ENCODE results near the gene PDE11A. TPM values are rescaled to one million over a fixed set of nuclear protein-coding genes. Genes with fewer than 3 reads are reported as not detected.

Gene PDE11A
- total RNA-seq, 4 donors from 2014 or later: 0.37 to 1.2 (median 1.1) TPM; not detected in 1

DNA sequence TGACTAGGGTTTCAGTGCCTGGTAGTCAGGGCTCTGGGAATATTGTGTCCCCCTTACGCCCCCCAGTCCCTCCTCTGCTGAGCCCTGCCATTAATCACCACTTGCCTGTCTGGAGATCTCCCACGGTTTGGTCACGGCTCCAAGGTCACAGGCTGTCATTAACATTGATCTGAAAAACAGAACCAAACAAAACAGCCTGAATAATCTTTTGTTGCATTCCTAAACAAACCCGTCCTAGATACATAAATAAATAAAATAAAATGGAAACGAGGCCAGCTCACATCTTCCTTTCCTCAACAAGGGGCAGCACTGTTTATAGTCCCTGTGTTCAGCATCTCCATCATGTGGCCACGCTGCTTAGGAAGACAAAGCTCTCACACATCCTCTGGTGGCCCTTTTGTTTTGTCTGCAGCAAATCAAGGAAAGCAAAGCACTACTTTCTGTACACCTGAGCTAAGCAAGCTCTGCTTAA is 397.2 kb downstream of the PDE11A start:
- Histone ChIP-seq H3K27me3 (no peaks in the 10 kb centered on the region), H3K4me1 (peaks cover 6 to 22% (median 13%) of the 10 kb centered on the region in 4 donors), H3K36me3 (no peaks in the 10 kb centered on the region), H3K27ac (no peak overlapping the region), H3K4me3 (no peak overlapping the region), H3K9me3 (no peaks in the 10 kb centered on the region)
- TF ChIP-seq POLR2AphosphoS5 (IDR thresholded peaks at IDR 0.05): no peak
- TF ChIP-seq EP300 (IDR thresholded peaks at IDR 0.05; ENCODE audit: low read depth): no peak
- no peak for TF ChIP-seq POLR2A (IDR thresholded peaks at IDR 0.05)
- no peak for TF ChIP-seq CTCF (IDR thresholded peaks at IDR 0.05)
- DNase-seq: no peak
- WGBS, 2 donors (ENCODE audit: low coverage in 1 of 2): 55 to 67% methylated on average over 2 to 6 of the region's 6 CpGs
- in situ Hi-C loops (cut with MboI; ENCODE audit: low pct_ligation_motif_present in 1 of 4, low pct_unique_long_range_greater_than_20kb in 1 of 4, low sequenced_read_pairs in 3 of 4): no loop called here
- intact Hi-C loops (cut with DNase I; ENCODE audit: low total_unique reads): no loop called here

DNA sequence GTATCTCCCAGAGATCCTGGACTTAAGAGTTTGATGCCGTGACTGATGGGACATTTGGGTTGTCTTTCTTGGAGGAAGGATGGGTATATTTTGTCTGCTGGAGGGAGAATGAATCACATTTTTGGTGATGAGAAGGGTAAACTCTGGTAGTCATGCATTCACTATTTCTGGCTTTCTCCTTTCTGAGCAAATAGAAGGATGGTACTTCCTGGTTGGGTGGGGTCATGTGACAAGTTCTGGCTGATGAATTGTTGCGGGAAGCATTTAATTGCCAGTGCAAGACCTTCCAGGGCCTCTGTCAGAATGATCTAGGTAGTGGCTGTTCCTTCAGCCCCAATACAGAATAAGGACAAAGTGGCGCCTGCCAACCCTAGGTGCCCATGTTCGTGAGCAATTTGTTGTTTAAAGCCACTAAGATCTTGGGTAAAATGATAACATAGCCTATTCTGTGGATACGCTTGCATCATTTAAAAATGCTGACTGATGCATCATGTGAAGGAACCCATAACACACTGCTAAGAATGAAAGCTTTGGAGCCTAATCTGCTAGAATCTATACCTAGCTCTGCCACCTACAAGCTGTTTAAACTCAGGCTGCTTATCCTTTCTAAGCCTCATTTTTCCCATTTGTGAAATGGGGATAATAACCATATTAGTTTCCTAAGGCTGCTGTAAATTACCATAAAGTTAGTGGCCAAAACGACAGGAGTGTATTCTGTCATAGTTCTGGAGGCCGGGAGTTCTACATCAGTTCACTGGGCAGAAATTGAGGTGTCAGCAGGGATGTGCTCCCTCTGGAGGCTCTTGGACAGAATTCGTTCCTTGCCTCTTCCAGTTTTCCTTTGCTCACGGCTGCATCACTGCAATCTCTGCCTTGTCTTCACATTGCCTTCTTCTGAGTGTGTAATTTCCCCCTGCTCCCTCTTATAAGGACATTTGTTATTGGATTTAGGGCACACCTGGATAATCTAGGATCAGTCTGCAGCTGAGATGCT is 398.7 kb downstream of the PDE11A start:
- intact Hi-C loops (cut with DNase I; ENCODE audit: low total_unique reads) (no loop called here), in situ Hi-C loops (cut with MboI; ENCODE audit: low pct_ligation_motif_present in 1 of 4, low pct_unique_long_range_greater_than_20kb in 1 of 4, low sequenced_read_pairs in 3 of 4) (no loop called here)
- no peak for DNase-seq
- H3K27ac ChIP-seq: no peak overlapping the region
- no peaks in the 10 kb centered on the region for H3K27me3 ChIP-seq
- TF ChIP-seq POLR2AphosphoS5 (IDR thresholded peaks at IDR 0.05): no peak
- TF ChIP-seq POLR2A (IDR thresholded peaks at IDR 0.05): no peak
- TF ChIP-seq CTCF (IDR thresholded peaks at IDR 0.05): no peak
- TF ChIP-seq EP300 (IDR thresholded peaks at IDR 0.05; ENCODE audit: low read depth): no peak
- WGBS, 2 donors (ENCODE audit: low coverage in 1 of 2): 74 to 79% methylated on average over 4 to 9 of the region's 9 CpGs
- H3K4me3 ChIP-seq: no peak overlapping the region
- H3K36me3 ChIP-seq: no peaks in the 10 kb centered on the region
- H3K9me3 ChIP-seq: no peaks in the 10 kb centered on the region
- peaks cover 0 to 8% (median 3%) of the 10 kb centered on the region in 4 donors for H3K4me1 ChIP-seq

DNA sequence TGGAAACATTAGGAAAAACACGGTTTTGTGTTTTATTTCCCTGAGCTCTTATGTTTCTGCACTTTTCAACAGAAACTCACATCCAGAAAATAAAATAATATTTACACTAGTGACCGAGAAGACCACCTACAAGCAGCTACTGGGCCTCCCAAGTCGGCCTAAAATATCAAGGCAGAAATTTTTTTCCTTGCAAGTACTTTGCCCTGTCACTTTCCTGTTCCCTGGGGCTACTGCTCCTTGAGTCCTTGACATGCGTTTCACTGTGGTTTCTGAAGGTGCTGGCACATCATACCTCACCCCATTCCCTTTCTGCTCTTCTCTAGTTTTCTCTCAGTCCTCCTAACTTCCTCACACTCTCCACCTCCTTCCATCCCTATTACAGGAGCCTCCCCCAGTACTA is 400.9 kb downstream of the PDE11A start:
- intact Hi-C loops (cut with DNase I; ENCODE audit: low total_unique reads) (no loop called here), in situ Hi-C loops (cut with MboI; ENCODE audit: low pct_ligation_motif_present in 1 of 4, low pct_unique_long_range_greater_than_20kb in 1 of 4, low sequenced_read_pairs in 3 of 4) (no loop called here)
- no peaks in the 10 kb centered on the region for H3K4me1 ChIP-seq
- no peaks in the 10 kb centered on the region for H3K9me3 ChIP-seq
- 56 to 65% methylated on average over 4 of the region's 4 CpGs for WGBS, 2 donors (ENCODE audit: low coverage in 1 of 2)
- H3K27ac ChIP-seq: no peak overlapping the region
- H3K27me3 ChIP-seq: no peaks in the 10 kb centered on the region
- no peak for DNase-seq
- H3K36me3 ChIP-seq: no peaks in the 10 kb centered on the region
- TF ChIP-seq EP300 (IDR thresholded peaks at IDR 0.05; ENCODE audit: low read depth): no peak
- no peak for TF ChIP-seq POLR2A (IDR thresholded peaks at IDR 0.05)
- no peak for TF ChIP-seq POLR2AphosphoS5 (IDR thresholded peaks at IDR 0.05)
- TF ChIP-seq CTCF (IDR thresholded peaks at IDR 0.05): no peak
- no peak overlapping the region for H3K4me3 ChIP-seq

DNA sequence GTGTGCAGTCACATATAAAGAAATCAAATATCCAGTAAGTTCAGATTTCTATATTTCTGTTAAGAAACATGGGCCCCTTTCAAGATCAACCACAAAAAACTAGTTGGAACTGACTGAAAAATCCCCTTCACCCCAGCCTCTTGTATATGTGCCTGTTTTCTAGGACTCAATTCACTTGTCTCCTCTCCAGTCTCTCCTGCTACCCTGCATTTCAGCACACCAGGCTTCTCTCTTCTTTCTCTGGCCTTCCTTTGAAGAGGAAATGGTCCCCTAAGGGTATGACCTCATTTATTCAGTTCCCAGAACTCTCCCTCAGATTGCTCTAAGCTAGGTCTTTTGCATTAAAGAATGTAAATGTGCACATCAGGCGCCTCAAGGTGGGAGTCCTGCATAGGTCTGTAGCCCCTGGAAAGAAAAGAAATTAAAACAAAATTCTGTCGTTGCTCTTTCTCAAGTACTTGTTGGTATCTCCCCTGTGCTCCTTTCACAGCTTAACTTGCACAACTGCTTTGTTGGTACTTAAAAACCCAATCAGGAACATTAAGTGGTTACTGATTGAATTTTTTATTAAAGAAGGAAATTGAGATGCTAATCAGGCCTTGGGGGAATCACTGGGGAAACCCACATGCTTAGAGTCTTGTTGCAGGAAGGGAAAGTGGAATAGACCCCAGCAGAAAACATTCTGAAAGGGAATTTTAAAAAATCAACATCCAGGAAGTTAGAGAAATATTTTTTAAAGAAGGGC is 401.6 kb downstream of the PDE11A start:
- in situ Hi-C loops (cut with MboI; ENCODE audit: low pct_ligation_motif_present in 1 of 4, low pct_unique_long_range_greater_than_20kb in 1 of 4, low sequenced_read_pairs in 3 of 4) (no loop called here), intact Hi-C loops (cut with DNase I; ENCODE audit: low total_unique reads) (no loop called here)
- Histone ChIP-seq H3K27ac (no peak overlapping the region), H3K27me3 (no peaks in the 10 kb centered on the region), H3K9me3 (no peaks in the 10 kb centered on the region), H3K4me3 (no peak overlapping the region), H3K36me3 (no peaks in the 10 kb centered on the region), H3K4me1 (no peaks in the 10 kb centered on the region)
- WGBS, 2 donors (ENCODE audit: low coverage in 1 of 2): 66 to 89% methylated on average over 2 of the region's 2 CpGs
- TF ChIP-seq POLR2AphosphoS5 (IDR thresholded peaks at IDR 0.05): no peak
- no peak for TF ChIP-seq CTCF (IDR thresholded peaks at IDR 0.05)
- no peak for TF ChIP-seq POLR2A (IDR thresholded peaks at IDR 0.05)
- no peak for TF ChIP-seq EP300 (IDR thresholded peaks at IDR 0.05; ENCODE audit: low read depth)
- no peak for DNase-seq

Data from transverse colon (tissue), 4 donors.